AG10803 (cell line): ENCODE measurements around the gene FUT8.

Experiments used
- DNase-seq: peaks from one replicate; pipeline ENCODE4 v3.0.0; 2010; ENCODE audit warnings: low read depth
- H3K4me3 ChIP-seq: 2 replicates; pipeline ENCODE4 v1.5.1; 2011; ENCODE audit warnings: mild to moderate bottlenecking, low read length, control low read depth
- TF ChIP-seq, protein P1 (sequence below): conservative IDR thresholded peaks from 2 replicates; pipeline ENCODE4 v1.5.1; 2011; ENCODE audit warnings: mild to moderate bottlenecking, low read length, control low read depth, inconsistent platforms

Gene FUT8

DNA sequence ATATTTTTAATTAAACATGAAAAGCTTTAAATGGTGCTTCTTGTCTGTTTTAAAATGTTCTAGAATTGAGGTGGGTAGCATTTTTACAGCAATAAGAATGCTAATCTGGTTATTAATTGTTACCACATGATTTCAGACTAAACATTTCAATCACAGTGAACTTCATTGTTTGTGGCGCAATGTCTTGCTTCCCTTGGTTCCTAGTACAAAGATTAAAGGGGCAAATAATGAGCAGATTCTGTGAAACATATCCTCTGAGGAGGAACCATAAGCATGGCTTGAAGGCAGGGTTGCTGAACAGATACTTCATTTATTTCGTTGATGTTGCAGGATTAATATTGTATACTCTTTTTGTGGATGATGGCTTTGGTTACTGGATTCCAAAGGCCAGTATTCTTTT lies 162.1 kb downstream of the FUT8 start:
- TF ChIP-seq, protein P1, sequence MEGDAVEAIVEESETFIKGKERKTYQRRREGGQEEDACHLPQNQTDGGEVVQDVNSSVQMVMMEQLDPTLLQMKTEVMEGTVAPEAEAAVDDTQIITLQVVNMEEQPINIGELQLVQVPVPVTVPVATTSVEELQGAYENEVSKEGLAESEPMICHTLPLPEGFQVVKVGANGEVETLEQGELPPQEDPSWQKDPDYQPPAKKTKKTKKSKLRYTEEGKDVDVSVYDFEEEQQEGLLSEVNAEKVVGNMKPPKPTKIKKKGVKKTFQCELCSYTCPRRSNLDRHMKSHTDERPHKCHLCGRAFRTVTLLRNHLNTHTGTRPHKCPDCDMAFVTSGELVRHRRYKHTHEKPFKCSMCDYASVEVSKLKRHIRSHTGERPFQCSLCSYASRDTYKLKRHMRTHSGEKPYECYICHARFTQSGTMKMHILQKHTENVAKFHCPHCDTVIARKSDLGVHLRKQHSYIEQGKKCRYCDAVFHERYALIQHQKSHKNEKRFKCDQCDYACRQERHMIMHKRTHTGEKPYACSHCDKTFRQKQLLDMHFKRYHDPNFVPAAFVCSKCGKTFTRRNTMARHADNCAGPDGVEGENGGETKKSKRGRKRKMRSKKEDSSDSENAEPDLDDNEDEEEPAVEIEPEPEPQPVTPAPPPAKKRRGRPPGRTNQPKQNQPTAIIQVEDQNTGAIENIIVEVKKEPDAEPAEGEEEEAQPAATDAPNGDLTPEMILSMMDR, result no peak
- H3K4me3 ChIP-seq, result no peak overlapping the region
- no peak for DNase-seq

DNA sequence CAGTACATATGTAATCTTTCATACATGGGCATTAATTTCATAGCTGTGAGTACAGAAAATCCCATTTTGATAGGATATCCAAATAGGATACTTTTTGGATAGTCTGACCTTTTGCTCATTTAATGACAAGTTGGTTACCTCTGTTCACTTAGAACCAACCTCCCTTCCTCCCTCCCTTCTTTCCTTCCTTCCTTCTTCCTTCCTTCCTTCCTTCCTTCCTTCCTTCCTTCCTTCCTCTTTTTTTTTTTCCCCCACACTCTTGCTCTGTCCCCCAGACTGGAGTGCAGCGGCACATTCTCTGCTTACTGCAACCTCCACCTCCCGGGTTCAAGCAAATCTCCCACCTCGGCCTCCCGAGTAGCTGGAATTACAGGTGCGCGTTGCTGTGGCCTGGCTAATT lies 162.9 kb downstream of the FUT8 start:
- TF ChIP-seq, protein P1, result no peak

DNA sequence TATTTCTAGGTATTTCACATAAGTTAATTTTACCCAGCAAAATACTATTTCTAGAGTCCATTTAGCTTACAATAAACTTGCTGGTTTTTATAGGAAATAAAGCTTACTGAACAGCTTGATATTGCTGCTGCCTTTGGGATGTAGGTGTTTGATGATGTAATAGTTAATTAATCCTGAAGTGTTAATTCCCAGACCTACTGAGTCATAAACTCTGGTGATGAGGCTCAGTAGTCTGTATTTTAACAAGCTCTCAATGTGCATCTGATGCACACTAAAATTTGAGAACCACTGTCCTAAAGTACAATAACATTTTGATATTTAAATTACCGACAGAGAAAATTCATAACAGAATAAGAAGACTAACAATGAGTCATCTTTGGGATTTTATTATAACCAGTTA lies 168.4 kb downstream of the FUT8 start:
- TF ChIP-seq, protein P1, result no peak
- DNase-seq, result no peak
- H3K4me3 ChIP-seq, result no peak overlapping the region

More for the DNA sequence above, 162.9 kb downstream of the FUT8 start:
- no peak for DNase-seq
- no peak overlapping the region for H3K4me3 ChIP-seq

DNA sequence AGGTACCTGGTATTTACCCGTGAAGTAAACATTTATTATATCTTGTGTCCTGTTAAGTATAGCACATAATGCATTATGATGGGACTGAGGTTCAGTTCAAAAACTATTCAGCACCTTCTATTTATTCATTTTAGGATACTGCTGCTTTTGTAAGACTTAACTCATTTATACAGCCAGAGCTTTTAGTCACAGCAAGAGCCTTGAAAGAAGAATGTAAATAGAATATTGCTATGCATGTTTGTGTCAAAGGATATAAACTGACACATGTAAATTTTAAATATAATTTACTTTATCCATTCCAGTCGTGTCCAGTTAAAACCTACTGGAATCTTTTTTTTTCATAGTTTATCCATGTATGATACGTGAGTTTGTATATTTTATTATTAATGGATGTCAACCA lies 168.8 kb downstream of the FUT8 start:
- TF ChIP-seq, protein P1, result no peak
- DNase-seq, result no peak
- no peak overlapping the region for H3K4me3 ChIP-seq

DNA sequence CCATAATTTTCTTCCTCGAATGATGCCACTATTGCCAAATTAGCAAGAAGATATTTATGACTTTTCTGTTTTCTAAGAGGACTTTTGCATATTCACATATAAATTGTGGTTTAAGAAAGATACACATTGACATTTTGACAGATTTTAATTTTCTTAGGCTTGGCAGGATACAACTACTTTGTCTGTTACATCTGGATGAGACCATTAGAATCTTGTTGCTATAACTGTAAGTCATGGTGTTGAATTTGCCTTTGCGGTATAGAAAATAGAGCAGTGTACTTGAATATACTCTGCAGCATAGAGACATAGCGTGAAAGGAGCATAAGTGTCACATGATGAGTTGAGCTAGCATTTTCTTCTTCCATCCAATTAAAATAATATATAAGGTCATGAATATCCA lies 169.3 kb downstream of the FUT8 start:
- TF ChIP-seq, protein P1, result no peak
- DNase-seq, result no peak

DNA sequence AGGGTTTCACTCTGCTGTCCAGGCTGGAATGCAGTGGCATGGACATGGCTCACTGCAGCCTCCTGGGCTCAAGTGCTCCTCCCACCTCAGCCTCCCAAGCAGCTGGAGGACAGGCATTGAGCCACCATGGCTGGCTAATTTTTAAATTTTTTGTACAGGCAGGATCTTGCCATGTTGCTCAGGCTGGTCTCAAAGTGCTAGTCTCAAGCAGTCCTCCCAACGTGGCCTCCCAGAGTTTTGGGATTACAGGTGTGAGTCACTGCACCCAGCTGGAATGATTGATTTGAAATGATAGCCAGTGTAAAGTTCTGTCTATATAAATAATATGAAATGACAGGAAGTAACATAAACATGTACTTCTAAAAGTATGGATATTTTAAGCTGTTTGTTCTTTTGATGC lies 172.7 kb downstream of the FUT8 start:
- TF ChIP-seq, protein P1, result no peak
- DNase-seq, result no peak

More for the DNA sequence above, 169.3 kb downstream of the FUT8 start:
- H3K4me3 ChIP-seq, result no peak overlapping the region

DNA sequence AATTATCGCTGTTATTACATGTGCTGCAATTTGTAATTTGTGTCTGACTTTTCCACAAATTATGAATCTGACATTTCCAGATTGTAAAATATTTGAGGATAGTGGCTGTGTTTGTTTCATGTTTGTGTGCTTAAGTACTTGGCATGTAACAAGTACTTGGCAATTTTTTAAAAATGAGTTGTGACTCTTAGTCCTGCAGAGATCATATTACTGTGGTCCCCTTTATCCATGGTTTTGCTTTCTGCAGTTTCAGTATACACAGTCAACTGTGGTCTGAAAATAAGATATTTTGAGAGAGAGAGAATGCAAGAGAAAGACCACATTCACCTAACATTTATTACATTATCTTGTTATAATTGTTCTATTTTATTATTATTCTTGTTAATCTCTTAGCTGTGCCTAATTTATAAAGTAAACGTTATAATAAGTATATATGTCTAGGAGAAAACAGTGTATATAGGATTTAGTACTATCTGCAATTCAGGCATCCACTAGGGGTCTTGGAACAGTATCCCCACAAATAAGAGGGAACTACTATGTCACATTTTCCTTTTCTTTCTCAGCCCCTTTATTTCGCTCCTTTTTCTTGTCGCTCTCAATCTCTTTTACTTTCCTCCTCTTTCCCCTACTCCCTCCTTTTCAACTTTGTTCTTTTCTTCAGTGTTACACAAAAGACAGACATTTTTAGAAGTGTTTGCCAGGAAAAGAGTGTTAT lies 176.1 kb downstream of the FUT8 start:
- TF ChIP-seq, protein P1, result no peak
- H3K4me3 ChIP-seq, result no peak overlapping the region
- DNase-seq, result peak; percentile 17

More for the DNA sequence above, 172.7 kb downstream of the FUT8 start:
- H3K4me3 ChIP-seq, result no peak overlapping the region
